ENCODE data around the gene ASB10. TPM values are rescaled to one million over a fixed set of nuclear protein-coding genes. Genes with fewer than 3 reads are reported as not detected.

The ASB10 gene
- total and polyA plus RNA-seq, 2 of the 13 experiments (the other 11 are each of a cell fraction or from before 2014, with no cell fraction given), result not detected

DNA sequence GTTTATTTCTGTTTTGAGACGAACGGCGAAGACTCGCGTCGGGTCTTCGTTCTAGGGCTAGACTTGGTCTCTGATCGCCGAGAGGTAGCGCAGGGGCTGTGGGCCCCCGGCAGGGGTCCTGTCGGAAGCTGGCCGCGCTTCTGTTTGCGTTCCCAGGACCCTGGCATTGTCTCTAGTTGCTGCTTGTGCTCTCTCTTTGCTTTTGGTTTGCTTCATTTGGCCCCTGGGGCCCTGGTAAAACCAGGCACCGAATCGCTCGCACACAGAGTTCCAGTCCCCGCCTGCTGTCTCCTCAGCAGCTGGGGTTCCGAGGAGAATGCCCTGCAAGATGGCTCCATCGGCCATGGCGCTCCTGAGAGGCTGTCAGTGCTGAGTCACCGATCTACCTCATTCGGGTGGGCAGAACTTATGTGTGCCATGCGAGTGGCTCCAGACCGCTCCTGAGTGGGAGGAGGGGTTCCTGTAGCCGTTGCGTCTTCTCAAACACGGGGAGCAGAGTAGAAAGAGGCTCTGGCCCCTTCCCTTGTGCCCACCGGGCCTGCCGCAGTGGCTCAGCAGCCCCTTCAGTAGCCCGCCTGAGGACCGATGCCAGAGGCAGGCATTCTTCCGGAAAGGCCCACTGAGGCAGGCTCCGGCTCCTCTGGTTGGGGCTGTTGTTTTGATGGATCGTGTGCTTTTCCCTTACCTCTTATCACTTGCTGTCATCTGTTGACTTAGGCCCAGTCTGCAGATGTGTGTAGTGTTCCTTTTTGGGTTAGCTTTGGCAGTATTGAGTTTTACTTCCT, 46.1 kb upstream of the ASB10 start (continued):
- TF ChIP-seq ZNF329 (CRISPR knock-in tag; IDR thresholded peaks at IDR 0.05; ENCODE audit: low read depth) (no peak), ADNP (CRISPR knock-in tag; IDR thresholded peaks at IDR 0.05) (no peak), SMARCE1 (IDR thresholded peaks at IDR 0.05; ENCODE audit: borderline replicate concordance) (no peak), ZNF709 (CRISPR knock-in tag; IDR thresholded peaks at IDR 0.05) (no peak), YEATS4 (CRISPR knock-in tag; IDR thresholded peaks at IDR 0.05; ENCODE audit: borderline replicate concordance) (no peak), ZNF589 (CRISPR knock-in tag; conservative IDR thresholded peaks at IDR 0.05) (no peak), SP140L (CRISPR knock-in tag; IDR thresholded peaks at IDR 0.05; ENCODE audit: borderline replicate concordance) (no peak), ETV5 (CRISPR knock-in tag; IDR thresholded peaks at IDR 0.05; ENCODE audit: borderline replicate concordance) (no peak), CENPX (CRISPR knock-in tag; IDR thresholded peaks at IDR 0.05) (no peak), KDM5A (IDR thresholded peaks at IDR 0.05; ENCODE audit: borderline replicate concordance, low read length) (peak; percentile 3; the same call in 1 of the 2 replicates), ARNTL (CRISPR knock-in tag; IDR thresholded peaks at IDR 0.05) (no peak), RFX3 (CRISPR knock-in tag; IDR thresholded peaks at IDR 0.05) (no peak), KDM2A (CRISPR knock-in tag; IDR thresholded peaks at IDR 0.05; ENCODE audit: borderline replicate concordance, low read depth) (no peak), GFI1 (CRISPR knock-in tag; IDR thresholded peaks at IDR 0.05; ENCODE audit: borderline replicate concordance) (no peak), MBNL3 (CRISPR knock-in tag; conservative IDR thresholded peaks at IDR 0.05) (no peak), ZFP36 (IDR thresholded peaks at IDR 0.05; ENCODE audit: borderline replicate concordance, low read depth, low read length, partially characterized antibody) (no peak), ZNF557 (CRISPR knock-in tag; IDR thresholded peaks at IDR 0.05) (peak; percentile 40; the same call in 1 of the 2 replicates), FOSL2 (CRISPR knock-in tag; IDR thresholded peaks at IDR 0.05) (peak; percentile 76), ZBTB20 (CRISPR knock-in tag; IDR thresholded peaks at IDR 0.05; ENCODE audit: borderline replicate concordance, low read depth) (no peak), ZNF749 (CRISPR knock-in tag; IDR thresholded peaks at IDR 0.05; ENCODE audit: borderline replicate concordance) (no peak)
- TF ChIP-seq, protein P1, sequence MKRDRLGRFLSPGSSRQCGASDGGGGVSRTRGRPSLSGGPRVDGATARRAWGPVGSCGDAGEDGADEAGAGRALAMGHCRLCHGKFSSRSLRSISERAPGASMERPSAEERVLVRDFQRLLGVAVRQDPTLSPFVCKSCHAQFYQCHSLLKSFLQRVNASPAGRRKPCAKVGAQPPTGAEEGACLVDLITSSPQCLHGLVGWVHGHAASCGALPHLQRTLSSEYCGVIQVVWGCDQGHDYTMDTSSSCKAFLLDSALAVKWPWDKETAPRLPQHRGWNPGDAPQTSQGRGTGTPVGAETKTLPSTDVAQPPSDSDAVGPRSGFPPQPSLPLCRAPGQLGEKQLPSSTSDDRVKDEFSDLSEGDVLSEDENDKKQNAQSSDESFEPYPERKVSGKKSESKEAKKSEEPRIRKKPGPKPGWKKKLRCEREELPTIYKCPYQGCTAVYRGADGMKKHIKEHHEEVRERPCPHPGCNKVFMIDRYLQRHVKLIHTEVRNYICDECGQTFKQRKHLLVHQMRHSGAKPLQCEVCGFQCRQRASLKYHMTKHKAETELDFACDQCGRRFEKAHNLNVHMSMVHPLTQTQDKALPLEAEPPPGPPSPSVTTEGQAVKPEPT (CRISPR knock-in tag; IDR thresholded peaks at IDR 0.05; ENCODE audit: low read depth), result no peak
- TF ChIP-seq, protein P2, sequence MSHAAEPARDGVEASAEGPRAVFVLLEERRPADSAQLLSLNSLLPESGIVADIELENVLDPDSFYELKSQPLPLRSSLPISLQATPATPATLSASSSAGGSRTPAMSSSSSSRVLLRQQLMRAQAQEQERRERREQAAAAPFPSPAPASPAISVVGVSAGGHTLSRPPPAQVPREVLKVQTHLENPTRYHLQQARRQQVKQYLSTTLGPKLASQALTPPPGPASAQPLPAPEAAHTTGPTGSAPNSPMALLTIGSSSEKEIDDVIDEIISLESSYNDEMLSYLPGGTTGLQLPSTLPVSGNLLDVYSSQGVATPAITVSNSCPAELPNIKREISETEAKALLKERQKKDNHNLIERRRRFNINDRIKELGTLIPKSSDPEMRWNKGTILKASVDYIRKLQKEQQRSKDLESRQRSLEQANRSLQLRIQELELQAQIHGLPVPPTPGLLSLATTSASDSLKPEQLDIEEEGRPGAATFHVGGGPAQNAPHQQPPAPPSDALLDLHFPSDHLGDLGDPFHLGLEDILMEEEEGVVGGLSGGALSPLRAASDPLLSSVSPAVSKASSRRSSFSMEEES (CRISPR knock-in tag; IDR thresholded peaks at IDR 0.05), result no peak
- TF ChIP-seq, protein P3, sequence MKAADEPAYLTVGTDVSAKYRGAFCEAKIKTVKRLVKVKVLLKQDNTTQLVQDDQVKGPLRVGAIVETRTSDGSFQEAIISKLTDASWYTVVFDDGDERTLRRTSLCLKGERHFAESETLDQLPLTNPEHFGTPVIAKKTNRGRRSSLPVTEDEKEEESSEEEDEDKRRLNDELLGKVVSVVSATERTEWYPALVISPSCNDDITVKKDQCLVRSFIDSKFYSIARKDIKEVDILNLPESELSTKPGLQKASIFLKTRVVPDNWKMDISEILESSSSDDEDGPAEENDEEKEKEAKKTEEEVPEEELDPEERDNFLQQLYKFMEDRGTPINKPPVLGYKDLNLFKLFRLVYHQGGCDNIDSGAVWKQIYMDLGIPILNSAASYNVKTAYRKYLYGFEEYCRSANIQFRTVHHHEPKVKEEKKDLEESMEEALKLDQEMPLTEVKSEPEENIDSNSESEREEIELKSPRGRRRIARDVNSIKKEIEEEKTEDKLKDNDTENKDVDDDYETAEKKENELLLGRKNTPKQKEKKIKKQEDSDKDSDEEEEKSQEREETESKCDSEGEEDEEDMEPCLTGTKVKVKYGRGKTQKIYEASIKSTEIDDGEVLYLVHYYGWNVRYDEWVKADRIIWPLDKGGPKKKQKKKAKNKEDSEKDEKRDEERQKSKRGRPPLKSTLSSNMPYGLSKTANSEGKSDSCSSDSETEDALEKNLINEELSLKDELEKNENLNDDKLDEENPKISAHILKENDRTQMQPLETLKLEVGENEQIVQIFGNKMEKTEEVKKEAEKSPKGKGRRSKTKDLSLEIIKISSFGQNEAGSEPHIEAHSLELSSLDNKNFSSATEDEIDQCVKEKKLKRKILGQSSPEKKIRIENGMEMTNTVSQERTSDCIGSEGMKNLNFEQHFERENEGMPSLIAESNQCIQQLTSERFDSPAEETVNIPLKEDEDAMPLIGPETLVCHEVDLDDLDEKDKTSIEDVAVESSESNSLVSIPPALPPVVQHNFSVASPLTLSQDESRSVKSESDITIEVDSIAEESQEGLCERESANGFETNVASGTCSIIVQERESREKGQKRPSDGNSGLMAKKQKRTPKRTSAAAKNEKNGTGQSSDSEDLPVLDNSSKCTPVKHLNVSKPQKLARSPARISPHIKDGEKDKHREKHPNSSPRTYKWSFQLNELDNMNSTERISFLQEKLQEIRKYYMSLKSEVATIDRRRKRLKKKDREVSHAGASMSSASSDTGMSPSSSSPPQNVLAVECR (CRISPR knock-in tag; IDR thresholded peaks at IDR 0.05; ENCODE audit: borderline replicate concordance), result no peak
